GM18870 (cell line): ENCODE data around the gene VGF.
"Not testable (repeated sequence)": the region's sequence is repeated elsewhere in the genome, so short reads cannot be mapped to it uniquely, and the experiment has no call there.

ENCODE experiments used
- ATAC-seq: cut with Tn5 transposase; IDR thresholded peaks from one replicate; pipeline ENCODE4 v1.9.1; 2021; ENCODE audit warnings: moderate library complexity; ENCODE audit not compliant: unreplicated experiment

VGF gene

GRCh38 chr7:101120315-101120714 is 45.1 kb downstream of the VGF start:
- no peak for ATAC-seq

DNA sequence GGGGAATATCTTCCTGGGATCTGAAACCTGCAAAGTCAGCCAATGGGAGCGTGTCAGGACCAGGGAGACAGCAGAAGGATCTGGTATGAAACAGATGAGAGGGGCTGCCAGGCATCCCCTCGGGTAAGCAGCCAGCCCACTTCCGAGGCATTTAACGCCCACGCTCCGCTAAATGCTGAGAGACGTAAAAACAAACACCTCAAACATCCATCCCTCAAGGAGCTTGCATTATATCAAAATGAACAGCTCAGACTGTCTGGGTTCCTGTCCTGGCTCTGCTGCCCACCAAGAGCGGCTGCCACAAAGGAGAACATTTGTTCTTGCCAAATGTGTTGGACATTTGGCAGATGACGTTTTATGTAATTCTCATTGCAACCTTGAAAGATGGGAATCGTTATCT is 45.5 kb downstream of the VGF start:
- ATAC-seq: no peak

DNA sequence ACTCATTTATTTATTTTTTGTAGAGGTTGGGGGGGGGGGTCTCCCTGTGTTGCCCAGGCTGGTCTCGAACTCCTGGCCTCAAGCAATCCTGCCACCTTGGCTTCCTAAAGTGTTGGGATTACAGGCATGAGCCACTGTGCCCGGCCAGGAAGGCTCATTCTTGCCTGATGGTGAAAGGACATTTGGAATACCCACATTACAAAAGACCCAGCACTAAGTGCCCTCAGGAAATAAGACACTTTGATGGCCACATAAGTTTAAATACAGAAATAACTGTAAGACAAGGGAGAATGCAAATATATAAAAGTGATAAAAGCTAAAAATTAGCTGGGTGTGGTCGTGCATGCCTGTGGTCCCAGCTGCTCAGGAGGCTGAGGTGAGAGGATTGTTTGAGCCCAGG is 46.5 kb downstream of the VGF start:
- ATAC-seq: no peak

DNA sequence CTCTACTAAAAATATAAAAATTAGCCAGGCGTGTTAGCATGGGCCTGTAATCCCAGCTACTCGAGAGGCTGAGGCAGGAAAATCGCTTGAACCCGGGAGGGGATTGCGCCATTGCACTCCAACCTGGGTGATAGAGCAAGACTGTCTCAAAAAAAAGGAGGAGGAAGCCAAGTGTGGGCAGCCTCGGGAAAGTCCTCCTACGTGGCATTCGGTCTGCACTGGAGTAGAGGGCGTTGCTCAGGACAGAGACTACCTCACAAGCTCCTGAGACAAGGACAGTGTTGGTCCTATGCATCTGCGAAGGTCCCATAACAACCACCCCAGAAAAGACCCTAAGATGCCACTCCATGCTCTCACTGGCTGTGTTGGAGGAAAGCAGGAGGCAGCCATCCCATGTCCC is 48.5 kb downstream of the VGF start:
- no peak for ATAC-seq

GRCh38 chr7:101115215-101115614 is 50.2 kb downstream of the VGF start:
- no peak for ATAC-seq

- no peak for ATAC-seq
Measured at GRCh38 chr7:101114492-101114891, 50.9 kb downstream of the VGF start.

GRCh38 chr7:101113836-101114235 is 51.5 kb downstream of the VGF start:
- ATAC-seq: no peak

- not testable (repeated sequence) for ATAC-seq
Measured at GRCh38 chr7:101113140-101113539, 52.2 kb downstream of the VGF start.
